ENCODE data around the gene BLNK. TPM values are rescaled to one million over a fixed set of nuclear protein-coding genes. Genes with fewer than 3 reads are reported as not detected.

The BLNK gene
- total and polyA plus RNA-seq, 8 donors: 1.3 to 38.5 (median 21.1) TPM

DNA sequence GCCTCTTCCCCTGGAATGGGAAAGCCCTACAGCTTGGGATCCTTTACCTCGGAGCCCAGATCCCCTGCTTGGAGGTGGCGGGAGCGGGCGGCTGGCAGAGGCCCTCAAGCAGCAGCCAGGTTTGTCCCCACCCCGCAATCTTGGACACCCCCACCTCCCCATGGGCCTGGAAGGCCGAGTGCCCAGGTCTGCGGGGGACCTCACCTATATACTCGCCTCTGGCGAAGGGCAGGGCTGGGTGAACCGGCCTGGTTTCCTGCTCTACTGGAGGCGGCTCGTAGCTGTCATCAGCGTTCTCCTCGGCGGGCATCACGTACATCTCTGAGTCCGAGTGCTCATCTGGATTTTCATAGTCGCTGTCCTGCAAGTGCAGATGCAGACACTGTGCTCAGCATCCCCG lies 44.2 kb downstream of the BLNK start:
- no peak for DNase-seq
- no peak overlapping the region for H3K4me3 ChIP-seq
- 89 to 93% (median 92%) methylated on average over 19 of the region's 19 CpGs for WGBS, 5 donors
- TF ChIP-seq CTCF (IDR thresholded peaks at IDR 0.05): no peak
- no peak for TF ChIP-seq EP300 (IDR thresholded peaks at IDR 0.05)
- no peak for TF ChIP-seq POLR2AphosphoS5 (IDR thresholded peaks at IDR 0.05)
- no peak for TF ChIP-seq POLR2A (IDR thresholded peaks at IDR 0.05)
- no peaks in the 10 kb centered on the region for H3K9me3 ChIP-seq
- no peaks in the 10 kb centered on the region for H3K27me3 ChIP-seq
- H3K36me3 ChIP-seq: peaks cover 0 to 66% (median 32%) of the 10 kb centered on the region in 4 donors
- no peaks in the 10 kb centered on the region for H3K4me1 ChIP-seq
- intact Hi-C loops (cut with DNase I; ENCODE audit: low total_unique reads): no loop called here
- no peak overlapping the region for H3K27ac ChIP-seq

- H3K27ac ChIP-seq: no peak overlapping the region
- intact Hi-C loops (cut with DNase I; ENCODE audit: low total_unique reads): no loop called here
- no peaks in the 10 kb centered on the region for H3K4me1 ChIP-seq
- no peak overlapping the region for H3K4me3 ChIP-seq
- H3K9me3 ChIP-seq: no peaks in the 10 kb centered on the region
- TF ChIP-seq POLR2AphosphoS5 (IDR thresholded peaks at IDR 0.05) (no peak), EP300 (IDR thresholded peaks at IDR 0.05) (no peak), CTCF (IDR thresholded peaks at IDR 0.05) (no peak), POLR2A (IDR thresholded peaks at IDR 0.05) (no peak)
- DNase-seq: no peak
- 81 to 89% (median 87%) methylated on average over 6 of the region's 6 CpGs for WGBS, 5 donors
- H3K27me3 ChIP-seq: no peaks in the 10 kb centered on the region
- peaks cover 0 to 71% (median 38%) of the 10 kb centered on the region in 4 donors for H3K36me3 ChIP-seq
Observed at GRCh38 chr10:96225119-96225518, 46.2 kb downstream of the BLNK start.

DNA sequence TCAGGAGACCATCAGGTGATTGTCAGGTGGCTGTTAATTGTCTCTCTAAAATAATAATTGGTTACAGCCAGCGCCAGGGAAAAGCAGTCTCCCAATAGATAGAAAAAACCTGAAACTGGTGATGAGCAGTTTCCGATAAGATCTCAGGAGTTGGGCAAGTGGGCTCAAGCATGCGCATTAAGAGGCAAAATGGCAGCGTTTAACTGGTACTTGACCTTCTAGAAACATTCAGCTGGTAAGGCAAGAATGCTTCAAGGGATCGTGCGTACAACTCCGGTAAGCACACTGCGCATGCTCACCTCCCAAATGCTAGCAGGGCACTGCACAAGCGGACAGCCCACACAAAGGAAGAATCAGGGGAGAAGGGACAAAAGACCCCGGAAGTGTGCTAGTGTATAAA lies 48.5 kb downstream of the BLNK start:
- DNase-seq: no peak
- Histone ChIP-seq H3K9me3 (no peaks in the 10 kb centered on the region), H3K4me1 (no peaks in the 10 kb centered on the region), H3K27ac (no peak overlapping the region), H3K4me3 (no peak overlapping the region), H3K27me3 (no peaks in the 10 kb centered on the region), H3K36me3 (peaks cover 0 to 82% (median 43%) of the 10 kb centered on the region in 4 donors)
- TF ChIP-seq POLR2A (IDR thresholded peaks at IDR 0.05) (no peak), POLR2AphosphoS5 (IDR thresholded peaks at IDR 0.05) (no peak), EP300 (IDR thresholded peaks at IDR 0.05) (no peak), CTCF (IDR thresholded peaks at IDR 0.05) (no peak)
- intact Hi-C loops (cut with DNase I; ENCODE audit: low total_unique reads): no loop called here
- 90 to 97% (median 93%) methylated on average over 10 of the region's 10 CpGs for WGBS, 5 donors

DNA sequence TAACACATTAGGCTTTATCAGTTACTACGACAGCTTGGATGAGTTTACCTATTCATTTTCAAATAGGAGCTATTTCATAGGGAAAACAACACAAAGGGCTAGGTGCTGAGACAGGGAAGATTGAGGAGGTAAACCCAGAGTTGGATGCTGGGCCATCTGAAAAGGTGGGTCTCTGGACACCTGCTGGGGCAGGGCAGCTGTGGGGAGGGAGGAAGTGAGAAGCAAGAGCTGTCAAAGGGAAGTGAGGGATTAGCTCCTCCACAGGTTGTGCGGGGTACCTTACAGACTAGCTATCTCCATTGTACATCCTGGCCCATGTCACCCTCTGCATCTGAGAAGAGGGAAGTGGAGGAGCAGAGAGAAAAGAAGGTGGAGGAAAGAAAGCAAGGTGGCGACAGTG lies 48.9 kb downstream of the BLNK start:
- intact Hi-C loops (cut with DNase I; ENCODE audit: low total_unique reads): no loop called here
- peaks cover 0 to 79% (median 42%) of the 10 kb centered on the region in 4 donors for H3K36me3 ChIP-seq

More for the DNA sequence above, 48.9 kb downstream of the BLNK start:
- Histone ChIP-seq H3K4me3 (no peak overlapping the region), H3K4me1 (no peaks in the 10 kb centered on the region), H3K27me3 (no peaks in the 10 kb centered on the region), H3K27ac (no peak overlapping the region), H3K9me3 (no peaks in the 10 kb centered on the region)
- DNase-seq: no peak
- 52 to 79% (median 64%) methylated on average over 3 of the region's 3 CpGs for WGBS, 5 donors
- TF ChIP-seq POLR2A (IDR thresholded peaks at IDR 0.05): no peak
- no peak for TF ChIP-seq POLR2AphosphoS5 (IDR thresholded peaks at IDR 0.05)
- TF ChIP-seq CTCF (IDR thresholded peaks at IDR 0.05): no peak
- TF ChIP-seq EP300 (IDR thresholded peaks at IDR 0.05): no peak

Measured in stomach (tissue), 9 donors.